HepG2 (cell line): ENCODE results near the gene NUBP2. TPM values are rescaled to one million over a fixed set of nuclear protein-coding genes. Genes with fewer than 3 reads are reported as not detected.

Source experiments
- ATAC-seq: fragments of 200-7000 bp; cut with Tn5 transposase; 3 replicates; pipeline ENCODE4 v1.9.1; 2020; ENCODE audit warnings: mild to moderate bottlenecking, moderate library complexity
- BruUV-seq: library from RNA; stranded (reverse); fragments of 400-500 nt; replicated peaks from 2 replicates; lab custom pipeline; 2021; lab: Mats Ljungman, UMichigan
- CTCF ChIA-PET: fragments of 300-600 bp; formaldehyde crosslinking; extraction: SDS; loops from one replicate; lab custom pipeline; 2021; ENCODE audit warnings: low total read pairs, inconsistent platforms, low intra/inter-chr PET ratio; lab: Yijun Ruan, JAX
- POLR2A ChIA-PET: fragments of 350-600 bp; sonication (Branson Sonifier 250); formaldehyde crosslinking; loops from one replicate; lab custom pipeline; 2020; ENCODE audit warnings: antibody characterized with exemption, inconsistent platforms; lab: Yijun Ruan, JAX
- DNase-seq: peaks from one replicate; pipeline ENCODE4 v3.0.0-alpha.2; 2015; ENCODE audit warnings: low spot score
- FAIRE-seq: peaks from 3 replicates; lab custom pipeline; 2011; peaks lifted over from hg19 to GRCh38; lab: Jason Lieb, UNC
- H2AFZ ChIP-seq: one replicate; pipeline ENCODE4 v1.6.1; 2011; ENCODE audit warnings: low read length, inconsistent platforms
- H3K27ac ChIP-seq: fragments of 300-600 bp; 3 replicates; pipeline ENCODE4 v1.8.0; 2011; ENCODE audit warnings: mixed run types, mild to moderate bottlenecking, mixed read lengths, low read length, inconsistent platforms; ENCODE audit not compliant: insufficient read depth; ENCODE audit errors: extremely low read length
- H3K27me3 ChIP-seq, 2 experiments: fragments of 200-600 bp in 1 of 2; 2 replicates in 1 of 2; 3 replicates in 1 of 2; pipeline versions ENCODE4 v1.6.0 to v1.8.0; 2011; ENCODE audit warnings: low read length in 2 of 2, mild to moderate bottlenecking in 2 of 2, moderate library complexity in 2 of 2, inconsistent platforms in 1 of 2; ENCODE audit not compliant: insufficient read depth in 2 of 2, control insufficient read depth in 1 of 2
- H3K36me3 ChIP-seq, 2 experiments: fragments of 200-600 bp in 1 of 2; replicated peaks in 1 of 2; 2 replicates in 1 of 2; 3 replicates in 1 of 2; pipeline versions ENCODE4 v1.5.1 to v1.8.0; 2011; ENCODE audit warnings: low read length in 2 of 2, inconsistent platforms in 1 of 2; ENCODE audit not compliant: insufficient read depth in 2 of 2, control insufficient read depth in 1 of 2
- H3K4me1 ChIP-seq: 2 replicates; pipeline ENCODE4 v1.5.1; 2012; ENCODE audit warnings: low read length, inconsistent platforms; ENCODE audit not compliant: insufficient read depth
- H3K4me2 ChIP-seq: 2 replicates; pipeline ENCODE4 v1.6.0; 2011; ENCODE audit warnings: low read depth, low read length, inconsistent platforms
- H3K4me3 ChIP-seq, 3 experiments: fragments of 200-600 bp in 1 of 3; sonication (generic), shearing (Covaris generic) in 1 of 3; replicated peaks in 1 of 3; 2 replicates each; pipeline ENCODE4 v1.5.1; 2011 to 2016; ENCODE audit warnings: low read length in 3 of 3, inconsistent platforms in 2 of 3, low read depth in 2 of 3, mild to moderate bottlenecking in 2 of 3, control low read depth in 1 of 3, mixed read lengths in 1 of 3; ENCODE audit not compliant: insufficient read depth in 1 of 3
- H3K79me2 ChIP-seq: one replicate; pipeline ENCODE4 v1.6.1; 2011; ENCODE audit warnings: low read length, inconsistent platforms; ENCODE audit not compliant: insufficient read depth
- H3K9ac ChIP-seq: 2 replicates; pipeline ENCODE4 v1.6.0; 2011; ENCODE audit warnings: mild to moderate bottlenecking, low read depth, low read length, inconsistent platforms; ENCODE audit not compliant: insufficient read depth
- H3K9me3 ChIP-seq: 2 replicates; pipeline ENCODE4 v1.5.1; 2012; ENCODE audit warnings: mild to moderate bottlenecking, low read length
- H4K20me1 ChIP-seq: 2 replicates; pipeline ENCODE4 v1.6.0; 2011; ENCODE audit warnings: inconsistent platforms, mild to moderate bottlenecking, low read length, moderate library complexity; ENCODE audit not compliant: insufficient read depth
- AHR ChIP-seq: IDR thresholded peaks from 2 replicates; pipeline ENCODE4 v1.6.1; 2018; ENCODE audit warnings: missing genetic modification reagents, missing compliant biosample characterization
- DNMT3B ChIP-seq: conservative IDR thresholded peaks from 2 replicates; pipeline ENCODE4 v1.6.1; 2016; ENCODE audit warnings: missing biosample characterization, control low read depth
- FOXK1 ChIP-seq: sonication (generic); formaldehyde crosslinking; IDR thresholded peaks from 2 replicates; pipeline ENCODE4 v1.4.0; 2020; ENCODE audit warnings: low read depth, missing genetic modification reagents, borderline replicate concordance
- GABPA ChIP-seq, 2 experiments: IDR thresholded peaks; 2 replicates each; pipeline ENCODE4 v1.6.1; 2011 to 2016; ENCODE audit warnings: low read depth in 2 of 2, low read length in 1 of 2, missing biosample characterization in 1 of 2, missing genetic modification characterization in 1 of 2
- KDM2A ChIP-seq: sonication (generic); formaldehyde crosslinking; IDR thresholded peaks from 2 replicates; pipeline ENCODE4 v1.4.0; 2020; ENCODE audit warnings: low read depth, missing genetic modification reagents, borderline replicate concordance
- MBD4 ChIP-seq: IDR thresholded peaks from 2 replicates; pipeline ENCODE4 v1.6.1; 2012; ENCODE audit warnings: low read length, inconsistent platforms, borderline replicate concordance
- RNF2 ChIP-seq: fragments of 450-650 bp; conservative IDR thresholded peaks from 2 replicates; pipeline ENCODE4 v1.6.1; 2016; ENCODE audit warnings: low read depth
- YEATS4 ChIP-seq: sonication (generic); formaldehyde crosslinking; IDR thresholded peaks from 2 replicates; pipeline ENCODE4 v1.4.0; 2020; ENCODE audit warnings: missing genetic modification reagents, borderline replicate concordance
- ZNF598 ChIP-seq: sonication (generic); formaldehyde crosslinking; IDR thresholded peaks from 2 replicates; pipeline ENCODE4 v1.5.1; 2020; ENCODE audit warnings: mild to moderate bottlenecking, missing genetic modification reagents, borderline replicate concordance
- WGBS: methylation state at CpG from one replicate; pipeline ENCODE4 v1.1.6; 2017; ENCODE audit warnings: low lambda C conversion rate; 5-methylcytosine and 5-hydroxymethylcytosine counted together
- in situ Hi-C: cut with HindIII; loops from 2 replicates; pipeline ENCODE4 v1.10.0; 2017; ENCODE audit warnings: low pct_unique_long_range_greater_than_20kb; ENCODE audit not compliant: extremely low pct_ligation_motif_present
- intact Hi-C: fragments of 100-400 bp; cut with micrococcal nuclease; formaldehyde crosslinking; loops from one replicate; pipeline ENCODE4 v1.10.0; 2022; ENCODE audit not compliant: unreplicated experiment
- polyA plus RNA-seq, 8 experiments: library from polyadenylated mRNA; depleted of rRNA in 3 of 8; stranded (reverse) in 7 of 8; unstranded in 1 of 8; fragments of >200 nt; fragmentation: Illumina TruSeq in 4 of 8; extraction: Trizol in 4 of 8; gene quantifications; 2 replicates each; pipeline versions ENCODE4 v1.2.1 to v1.2.3, GENCODE V29; 2011 to 2016; ENCODE audit warnings: low read depth in 4 of 8, missing spikeins in 1 of 8, mixed read lengths in 1 of 8; ENCODE audit not compliant: insufficient read depth in 1 of 8
- total RNA-seq, 5 experiments: library from RNA; depleted of rRNA; stranded (reverse); fragments of >200 nt; fragmentation: Illumina TruSeq; extraction: Trizol; gene quantifications; 2 replicates each; pipeline ENCODE4 v1.2.3, GENCODE V29; 2016; ENCODE audit warnings: low read depth in 1 of 5
- TF ChIP-seq, protein P1 (sequence below): sonication (generic); formaldehyde crosslinking; IDR thresholded peaks from 2 replicates; pipeline ENCODE4 v1.4.0; 2020; ENCODE audit warnings: missing genetic modification reagents
- TF ChIP-seq, protein P2 (sequence below): sonication (generic); formaldehyde crosslinking; IDR thresholded peaks from 2 replicates; pipeline ENCODE4 v1.4.0; 2020; ENCODE audit warnings: missing genetic modification reagents
- TF ChIP-seq, protein P3 (sequence below): sonication (generic); formaldehyde crosslinking; IDR thresholded peaks from 2 replicates; pipeline ENCODE4 v1.5.1; 2020; ENCODE audit warnings: missing genetic modification reagents, mild to moderate bottlenecking, borderline replicate concordance
- TF ChIP-seq, protein P4 (sequence below): sonication (generic); formaldehyde crosslinking; IDR thresholded peaks from 2 replicates; pipeline ENCODE4 v1.5.1; 2020; ENCODE audit warnings: missing genetic modification reagents, mild to moderate bottlenecking, borderline replicate concordance
- TF ChIP-seq, protein P5 (sequence below): sonication (generic); formaldehyde crosslinking; IDR thresholded peaks from 2 replicates; pipeline ENCODE4 v1.5.0; 2020; ENCODE audit warnings: missing genetic modification reagents, mild to moderate bottlenecking, borderline replicate concordance
- TF ChIP-seq, protein P6 (sequence below): IDR thresholded peaks from 2 replicates; pipeline ENCODE4 v1.6.1; 2012; ENCODE audit warnings: inconsistent platforms

The NUBP2 gene
- total and polyA plus RNA-seq, 2 of the 13 experiments (the other 11 are each of a cell fraction or from before 2014, with no cell fraction given), result 25.7 to 61.5 TPM

DNA sequence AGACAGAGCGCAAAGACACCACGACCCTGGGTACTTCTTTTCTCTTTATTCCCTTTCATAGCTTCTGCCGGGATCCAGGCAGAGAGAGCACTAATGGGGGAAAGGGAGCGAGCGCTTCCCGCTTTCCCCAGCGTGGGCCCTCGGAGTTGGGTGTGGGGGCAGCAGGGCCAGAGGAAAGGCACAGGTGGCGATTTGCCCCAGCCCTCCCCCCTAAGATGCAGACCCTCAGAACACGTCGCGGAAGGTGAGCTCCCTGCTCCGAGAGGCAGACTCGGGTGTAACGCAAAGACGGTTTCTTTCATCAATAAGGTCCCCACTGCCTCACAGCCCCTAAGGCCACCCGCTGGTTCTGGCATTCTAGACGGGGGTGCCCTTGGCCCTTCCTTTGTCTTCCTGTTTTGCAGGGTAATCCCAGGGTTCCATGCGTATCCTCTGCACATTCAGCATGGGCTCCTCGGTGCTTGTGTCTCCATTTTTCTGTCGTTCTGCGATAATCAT, 10.8 kb upstream of the NUBP2 start:
- no peak for DNase-seq
- TF ChIP-seq, protein P1, sequence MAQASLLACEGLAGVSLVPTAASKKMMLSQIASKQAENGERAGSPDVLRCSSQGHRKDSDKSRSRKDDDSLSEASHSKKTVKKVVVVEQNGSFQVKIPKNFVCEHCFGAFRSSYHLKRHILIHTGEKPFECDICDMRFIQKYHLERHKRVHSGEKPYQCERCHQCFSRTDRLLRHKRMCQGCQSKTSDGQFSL, result no peak
- TF ChIP-seq, protein P2, sequence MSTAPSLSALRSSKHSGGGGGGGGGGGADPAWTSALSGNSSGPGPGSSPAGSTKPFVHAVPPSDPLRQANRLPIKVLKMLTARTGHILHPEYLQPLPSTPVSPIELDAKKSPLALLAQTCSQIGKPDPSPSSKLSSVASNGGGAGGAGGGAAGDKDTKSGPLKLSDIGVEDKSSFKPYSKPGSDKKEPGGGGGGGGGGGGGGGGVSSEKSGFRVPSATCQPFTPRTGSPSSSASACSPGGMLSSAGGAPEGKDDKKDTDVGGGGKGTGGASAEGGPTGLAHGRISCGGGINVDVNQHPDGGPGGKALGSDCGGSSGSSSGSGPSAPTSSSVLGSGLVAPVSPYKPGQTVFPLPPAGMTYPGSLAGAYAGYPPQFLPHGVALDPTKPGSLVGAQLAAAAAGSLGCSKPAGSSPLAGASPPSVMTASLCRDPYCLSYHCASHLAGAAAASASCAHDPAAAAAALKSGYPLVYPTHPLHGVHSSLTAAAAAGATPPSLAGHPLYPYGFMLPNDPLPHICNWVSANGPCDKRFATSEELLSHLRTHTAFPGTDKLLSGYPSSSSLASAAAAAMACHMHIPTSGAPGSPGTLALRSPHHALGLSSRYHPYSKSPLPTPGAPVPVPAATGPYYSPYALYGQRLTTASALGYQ (CRISPR knock-in tag), result no peak
- no peak for TF ChIP-seq YEATS4 (CRISPR knock-in tag)
- TF ChIP-seq AHR (CRISPR knock-in tag), result no peak
- TF ChIP-seq, protein P3, sequence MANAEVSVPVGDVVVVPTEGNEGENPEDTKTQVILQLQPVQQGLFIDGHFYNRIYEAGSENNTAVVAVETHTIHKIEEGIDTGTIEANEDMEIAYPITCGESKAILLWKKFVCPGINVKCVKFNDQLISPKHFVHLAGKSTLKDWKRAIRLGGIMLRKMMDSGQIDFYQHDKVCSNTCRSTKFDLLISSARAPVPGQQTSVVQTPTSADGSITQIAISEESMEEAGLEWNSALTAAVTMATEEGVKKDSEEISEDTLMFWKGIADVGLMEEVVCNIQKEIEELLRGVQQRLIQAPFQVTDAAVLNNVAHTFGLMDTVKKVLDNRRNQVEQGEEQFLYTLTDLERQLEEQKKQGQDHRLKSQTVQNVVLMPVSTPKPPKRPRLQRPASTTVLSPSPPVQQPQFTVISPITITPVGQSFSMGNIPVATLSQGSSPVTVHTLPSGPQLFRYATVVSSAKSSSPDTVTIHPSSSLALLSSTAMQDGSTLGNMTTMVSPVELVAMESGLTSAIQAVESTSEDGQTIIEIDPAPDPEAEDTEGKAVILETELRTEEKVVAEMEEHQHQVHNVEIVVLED (CRISPR knock-in tag), result 0 out of 2 replicates have a peak, but pooled peaks have one; percentile 38
- TF ChIP-seq GABPA (IDR thresholded peaks at IDR 0.05; ENCODE audit: low read depth, low read length), result no peak
- TF ChIP-seq GABPA (CRISPR knock-in tag; IDR thresholded peaks at IDR 0.05; ENCODE audit: low read depth), result peak; percentile 32; the same call in 1 of the 2 replicates
- TF ChIP-seq, protein P4, sequence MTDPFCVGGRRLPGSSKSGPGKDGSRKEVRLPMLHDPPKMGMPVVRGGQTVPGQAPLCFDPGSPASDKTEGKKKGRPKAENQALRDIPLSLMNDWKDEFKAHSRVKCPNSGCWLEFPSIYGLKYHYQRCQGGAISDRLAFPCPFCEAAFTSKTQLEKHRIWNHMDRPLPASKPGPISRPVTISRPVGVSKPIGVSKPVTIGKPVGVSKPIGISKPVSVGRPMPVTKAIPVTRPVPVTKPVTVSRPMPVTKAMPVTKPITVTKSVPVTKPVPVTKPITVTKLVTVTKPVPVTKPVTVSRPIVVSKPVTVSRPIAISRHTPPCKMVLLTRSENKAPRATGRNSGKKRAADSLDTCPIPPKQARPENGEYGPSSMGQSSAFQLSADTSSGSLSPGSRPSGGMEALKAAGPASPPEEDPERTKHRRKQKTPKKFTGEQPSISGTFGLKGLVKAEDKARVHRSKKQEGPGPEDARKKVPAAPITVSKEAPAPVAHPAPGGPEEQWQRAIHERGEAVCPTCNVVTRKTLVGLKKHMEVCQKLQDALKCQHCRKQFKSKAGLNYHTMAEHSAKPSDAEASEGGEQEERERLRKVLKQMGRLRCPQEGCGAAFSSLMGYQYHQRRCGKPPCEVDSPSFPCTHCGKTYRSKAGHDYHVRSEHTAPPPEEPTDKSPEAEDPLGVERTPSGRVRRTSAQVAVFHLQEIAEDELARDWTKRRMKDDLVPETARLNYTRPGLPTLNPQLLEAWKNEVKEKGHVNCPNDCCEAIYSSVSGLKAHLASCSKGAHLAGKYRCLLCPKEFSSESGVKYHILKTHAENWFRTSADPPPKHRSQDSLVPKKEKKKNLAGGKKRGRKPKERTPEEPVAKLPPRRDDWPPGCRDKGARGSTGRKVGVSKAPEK, result no peak
- TF ChIP-seq RNF2, result 0 out of 2 replicates have a peak, but pooled peaks have one; percentile 34
- TF ChIP-seq, protein P5, sequence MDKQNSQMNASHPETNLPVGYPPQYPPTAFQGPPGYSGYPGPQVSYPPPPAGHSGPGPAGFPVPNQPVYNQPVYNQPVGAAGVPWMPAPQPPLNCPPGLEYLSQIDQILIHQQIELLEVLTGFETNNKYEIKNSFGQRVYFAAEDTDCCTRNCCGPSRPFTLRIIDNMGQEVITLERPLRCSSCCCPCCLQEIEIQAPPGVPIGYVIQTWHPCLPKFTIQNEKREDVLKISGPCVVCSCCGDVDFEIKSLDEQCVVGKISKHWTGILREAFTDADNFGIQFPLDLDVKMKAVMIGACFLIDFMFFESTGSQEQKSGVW, result no peak
- peak; percentile 28; the same call in 1 of the 2 replicates for TF ChIP-seq ZNF598
- no peak for TF ChIP-seq FOXK1 (CRISPR knock-in tag)
- TF ChIP-seq, protein P6, sequence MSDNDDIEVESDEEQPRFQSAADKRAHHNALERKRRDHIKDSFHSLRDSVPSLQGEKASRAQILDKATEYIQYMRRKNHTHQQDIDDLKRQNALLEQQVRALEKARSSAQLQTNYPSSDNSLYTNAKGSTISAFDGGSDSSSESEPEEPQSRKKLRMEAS, result 0 out of 2 replicates have a peak, but pooled peaks have one; percentile 9
- 0 out of 2 replicates have a peak, but pooled peaks have one; percentile 12 for TF ChIP-seq KDM2A (CRISPR knock-in tag)
- no peak for TF ChIP-seq MBD4
- no peak for TF ChIP-seq DNMT3B (CRISPR knock-in tag)

More for the DNA sequence above, 10.8 kb upstream of the NUBP2 start:
- H3K27ac ChIP-seq, result peak overlapping the region; percentile 90
- 0% methylated on average over 4 of the region's 22 CpGs for WGBS
- in situ Hi-C loops (no loop called here), intact Hi-C loops (loop anchor here (5.0 kb wide), 1 partner anchor 40 kb away; no protein-coding TSS in a partner anchor)
- peak overlapping the region; percentile 91 for H3K4me2 ChIP-seq
- H3K27me3 ChIP-seq, result no peaks in the 10 kb centered on the region; a peak in 2 of 5 replicates
- no peak overlapping the region for H2AFZ ChIP-seq
- H4K20me1 ChIP-seq, result no peaks in the 10 kb centered on the region
- no peaks in the 10 kb centered on the region for H3K9me3 ChIP-seq
- FAIRE-seq (no peak), ATAC-seq (no peak)
- POLR2A ChIA-PET, result interaction anchor here (0.6 to 1.8 kb wide), 12 partner anchors 11 to 744 kb away, joined by 3 to 38 read pairs (median 4); partner anchors contain the start of genes FAHD1, HAGH, IGFALS and JPT2
- peak overlapping the region; percentile 94 to 96 (median 95) for H3K4me3 ChIP-seq
- CTCF ChIA-PET, result no interaction called here
- H3K36me3 ChIP-seq, result peaks cover 9 to 22% of the 10 kb centered on the region in 2 experiments; a peak in 4 of 5 replicates
- peaks cover 30% of the 10 kb centered on the region for H3K79me2 ChIP-seq
- BruUV-seq, result TSS peak; percentile 81
- peak overlapping the region; percentile 99 for H3K9ac ChIP-seq
- H3K4me1 ChIP-seq, result peaks cover 12% of the 10 kb centered on the region
